Upper lobe of left lung (tissue), 6 donors: Measurements from ENCODE around the gene MAN1A2. TPM values are rescaled to one million over a fixed set of nuclear protein-coding genes. Genes with fewer than 3 reads are reported as not detected.
"Not testable (repeated sequence)": the region's sequence is repeated elsewhere in the genome, so short reads cannot be mapped to it uniquely, and the experiment has no call there.

Experiments used
- ATAC-seq, 2 donors: fragments of 200-7000 bp; cut with Tn5 transposase; one replicate each; pipeline ENCODE4 v1.9.1; 2022; ENCODE audit warnings: mild to moderate bottlenecking in 2 of 2, moderate library complexity in 2 of 2; ENCODE audit not compliant: low FRiP score in 2 of 2
- DNase-seq, 2 donors: peaks; one replicate each; pipeline ENCODE4 v3.0.0-alpha.2; 2019 to 2020
- H3K27ac ChIP-seq, 4 donors: fragments of 200-600 bp; sonication (generic); one replicate each; pipeline ENCODE4 v1.5.1; 2016 to 2019
- H3K27me3 ChIP-seq, 4 donors: fragments of 200-600 bp; sonication (generic); one replicate each; pipeline ENCODE4 v1.5.1; 2017 to 2019
- H3K36me3 ChIP-seq, 4 donors: fragments of 200-600 bp; sonication (generic); one replicate each; pipeline ENCODE4 v1.5.1; 2016 to 2019
- H3K4me1 ChIP-seq, 4 donors: fragments of 200-600 bp; sonication (generic); one replicate each; pipeline ENCODE4 v1.5.1; 2018 to 2019
- H3K4me3 ChIP-seq, 4 donors: fragments of 200-600 bp; sonication (generic); one replicate each; pipeline ENCODE4 v1.5.1; 2017 to 2019; ENCODE audit warnings: mild to moderate bottlenecking in 2 of 4, moderate library complexity in 1 of 4
- H3K9me3 ChIP-seq, 4 donors: fragments of 200-600 bp; sonication (generic); one replicate each; pipeline ENCODE4 v1.5.1; 2018 to 2019
- CTCF ChIP-seq, 6 experiments: fragments of 450-650 bp in 4 of 6; fragments of 200-600 bp in 2 of 6; sonication (generic) in 2 of 6; IDR thresholded peaks; one replicate each; pipeline ENCODE4 v1.5.1; 2016 to 2019; ENCODE audit warnings: antibody characterized with exemption in 6 of 6
- EP300 ChIP-seq, 4 donors: sonication (generic); formaldehyde crosslinking; IDR thresholded peaks; one replicate each; pipeline ENCODE4 v1.5.1; 2017; ENCODE audit warnings: antibody characterized with exemption in 4 of 4, control low read depth in 2 of 4
- POLR2A ChIP-seq, 4 donors: fragments of 450-650 bp; IDR thresholded peaks; one replicate each; pipeline ENCODE4 v1.5.1; 2016 to 2017; ENCODE audit warnings: antibody characterized with exemption in 4 of 4, mild to moderate bottlenecking in 2 of 4
- POLR2AphosphoS5 ChIP-seq, 2 donors: sonication (generic); formaldehyde crosslinking; IDR thresholded peaks; one replicate each; pipeline ENCODE4 v1.5.1; 2017; ENCODE audit warnings: antibody characterized with exemption in 2 of 2
- WGBS, 2 donors: methylation state at CpG; one replicate each; pipeline ENCODE4 v1.1.5; 2017 to 2018; 5-methylcytosine and 5-hydroxymethylcytosine counted together
- total RNA-seq, 6 donors: library from RNA; depleted of rRNA in 4 of 6; stranded (reverse); fragments of >200 nt in 4 of 6; gene quantifications; one replicate each; pipeline versions ENCODE4 v1.1.0 to v1.2.1, GENCODE V29; 2016 to 2021
- donor health status: DM: no; HTN: no; CAD: no; lungs with moderate emphysema.
- donor health status: DM: no; HTN: yes; CAD: no; lungs with severe emphysema.

Gene MAN1A2
- total RNA-seq, 6 donors from 2014 or later, result 25.5 to 45.2 (median 33.3) TPM

GRCh38 chr1:117556976-117557375 is 189.7 kb downstream of the MAN1A2 start:
- H3K27me3 ChIP-seq, result no peaks in the 10 kb centered on the region
- DNase-seq (no peak), ATAC-seq (no peak)
- no peak overlapping the region for H3K27ac ChIP-seq
- no peak overlapping the region for H3K4me3 ChIP-seq
- TF ChIP-seq POLR2A (IDR thresholded peaks at IDR 0.05) (no peak), EP300 (IDR thresholded peaks at IDR 0.05) (no peak), CTCF (IDR thresholded peaks at IDR 0.05) (no peak), POLR2AphosphoS5 (IDR thresholded peaks at IDR 0.05) (no peak)
- no peaks in the 10 kb centered on the region for H3K9me3 ChIP-seq
- peaks cover 0 to 2% (median 0%) of the 10 kb centered on the region in 4 donors for H3K4me1 ChIP-seq
- H3K36me3 ChIP-seq, result no peaks in the 10 kb centered on the region

- H3K36me3 ChIP-seq, H3K27ac ChIP-seq, ATAC-seq: not testable (repeated sequence)
Observed at GRCh38 chr1:117558451-117558850, 191.2 kb downstream of the MAN1A2 start.

DNA sequence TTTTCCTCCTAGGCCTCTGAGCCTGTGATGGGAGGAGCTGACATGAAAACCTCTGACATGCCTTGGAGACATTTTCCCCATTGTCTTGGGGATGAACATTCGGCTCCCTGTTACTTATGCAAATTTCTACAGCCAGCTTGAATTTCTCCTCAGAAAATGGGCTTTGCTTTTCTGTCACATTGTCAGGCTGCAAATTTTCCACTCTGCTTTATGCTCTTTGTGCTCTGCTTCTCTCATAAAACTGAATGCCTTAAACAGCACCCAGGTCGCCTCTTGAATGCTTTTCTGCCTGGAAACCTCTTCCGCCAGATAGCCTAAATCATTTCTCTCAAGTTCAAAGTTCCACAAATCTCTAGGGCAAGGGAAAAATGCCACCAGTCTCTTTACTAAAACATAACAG is 191.9 kb downstream of the MAN1A2 start:
- DNase-seq (no peak), ATAC-seq (no peak)
- Histone ChIP-seq H3K27ac (no peak overlapping the region), H3K4me1 (peaks cover 0 to 22% (median 14%) of the 10 kb centered on the region in 4 donors), H3K4me3 (no peak overlapping the region), H3K36me3 (no peaks in the 10 kb centered on the region), H3K27me3 (no peaks in the 10 kb centered on the region), H3K9me3 (no peaks in the 10 kb centered on the region)
- WGBS, 2 donors, result 88 to 98% methylated on average over 3 of the region's 3 CpGs
- TF ChIP-seq POLR2A (IDR thresholded peaks at IDR 0.05) (no peak), EP300 (IDR thresholded peaks at IDR 0.05) (no peak), POLR2AphosphoS5 (IDR thresholded peaks at IDR 0.05) (no peak), CTCF (IDR thresholded peaks at IDR 0.05) (no peak)

More at GRCh38 chr1:117558451-117558850, 191.2 kb downstream of the MAN1A2 start:
- not testable (repeated sequence) for H3K9me3 ChIP-seq, DNase-seq, H3K4me3 ChIP-seq, H3K27me3 ChIP-seq
- H3K4me1 ChIP-seq, result peaks cover 0 to 15% (median 9%) of the 10 kb centered on the region in 4 donors

DNA sequence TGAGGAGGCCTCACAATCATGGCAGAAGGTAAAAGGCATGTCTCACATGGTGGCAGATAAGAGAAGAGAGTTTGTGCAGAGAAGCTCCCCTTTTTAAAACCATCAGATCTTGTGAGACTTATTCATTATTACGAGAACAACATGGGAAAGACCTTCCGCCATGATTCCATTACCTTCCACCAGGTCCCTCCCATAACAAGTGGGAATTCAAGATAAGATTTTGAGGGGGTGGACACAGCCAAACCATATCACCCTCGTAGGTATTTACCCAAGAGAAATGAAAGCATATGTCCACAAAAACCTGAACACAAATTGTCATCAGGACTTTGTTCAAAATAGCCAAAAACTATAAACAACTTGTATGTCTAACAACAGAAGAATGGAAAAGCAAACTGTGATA is 192.7 kb downstream of the MAN1A2 start:
- 82 to 89% methylated on average over 3 of the region's 3 CpGs for WGBS, 2 donors
- Histone ChIP-seq H3K27ac (no peak overlapping the region), H3K9me3 (no peaks in the 10 kb centered on the region), H3K27me3 (no peaks in the 10 kb centered on the region), H3K4me3 (no peak overlapping the region), H3K4me1 (peaks cover 0 to 31% (median 15%) of the 10 kb centered on the region in 4 donors), H3K36me3 (no peaks in the 10 kb centered on the region)
- DNase-seq (no peak), ATAC-seq (no peak)
- TF ChIP-seq EP300 (IDR thresholded peaks at IDR 0.05), result no peak
- TF ChIP-seq CTCF (IDR thresholded peaks at IDR 0.05), result no peak
- TF ChIP-seq POLR2AphosphoS5 (IDR thresholded peaks at IDR 0.05), result no peak
- TF ChIP-seq POLR2A (IDR thresholded peaks at IDR 0.05), result no peak

DNA sequence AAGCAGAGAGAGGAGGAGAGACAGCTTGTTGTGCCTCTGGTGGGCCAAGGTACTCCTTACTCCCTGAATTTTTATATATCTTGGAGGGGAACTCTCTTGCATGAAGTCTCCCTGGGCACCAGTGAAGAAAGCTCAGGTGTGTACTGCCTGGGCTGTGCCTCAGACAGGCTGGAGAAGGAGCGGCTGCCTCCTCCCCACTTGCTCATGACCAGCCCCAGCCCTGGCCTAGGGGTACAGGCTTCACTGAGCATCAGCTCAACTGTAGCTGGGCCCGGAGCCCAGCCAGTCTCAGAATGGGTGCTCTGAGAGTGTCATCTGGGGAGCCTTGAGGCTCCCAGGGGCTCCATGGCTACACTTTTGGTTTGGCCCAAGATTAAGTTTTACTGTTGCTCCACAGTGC is 193.8 kb downstream of the MAN1A2 start:
- Histone ChIP-seq H3K4me3 (no peak overlapping the region), H3K27me3 (no peaks in the 10 kb centered on the region), H3K27ac (no peak overlapping the region), H3K4me1 (peaks cover 0 to 32% (median 18%) of the 10 kb centered on the region in 4 donors), H3K36me3 (no peaks in the 10 kb centered on the region), H3K9me3 (no peaks in the 10 kb centered on the region)
- WGBS, 2 donors, result 95% methylated on average over 2 of the region's 2 CpGs; no CpG with 5 or more reads in 1 of the 2 donors
- no peak for DNase-seq
- no peak for ATAC-seq
- TF ChIP-seq POLR2AphosphoS5 (IDR thresholded peaks at IDR 0.05), result no peak
- TF ChIP-seq EP300 (IDR thresholded peaks at IDR 0.05), result no peak
- TF ChIP-seq POLR2A (IDR thresholded peaks at IDR 0.05), result no peak
- no peak for TF ChIP-seq CTCF (IDR thresholded peaks at IDR 0.05)
